Adrenal gland (tissue), 12 donors: ENCODE results near the gene TBC1D10A. TPM values are rescaled to one million over a fixed set of nuclear protein-coding genes. Genes with fewer than 3 reads are reported as not detected.

Experiments
- DNase-seq, 7 donors: peaks; one replicate each; pipeline ENCODE4 v3.0.0-alpha.2; 2019 to 2020
- H3K27ac ChIP-seq, 5 donors: fragments of 200-600 bp; sonication (generic) in 4 of 5; 1 replicate in 3 of 5; 2 replicates in 2 of 5; pipeline versions ENCODE4 v1.5.1 to v1.8.0; 2016 to 2020; ENCODE audit warnings: mild to moderate bottlenecking in 1 of 5
- H3K27me3 ChIP-seq: fragments of 200-600 bp; 2 replicates; pipeline ENCODE4 v1.8.0; 2021
- H3K36me3 ChIP-seq, 2 donors: fragments of 200-600 bp; replicated peaks in 1 of 2; 1 replicate in 1 of 2; 2 replicates in 1 of 2; pipeline versions ENCODE4 v1.5.1 to v1.8.0; 2018 to 2022
- H3K4me1 ChIP-seq, 2 donors: fragments of 200-600 bp; replicated peaks in 1 of 2; 1 replicate in 1 of 2; 2 replicates in 1 of 2; pipeline versions ENCODE4 v1.5.1 to v1.8.0; 2018 to 2021
- H3K4me3 ChIP-seq, 4 donors: fragments of 200-600 bp; sonication (generic) in 3 of 4; one replicate each; pipeline ENCODE4 v1.5.1; 2016 to 2018
- H3K9me3 ChIP-seq, 3 donors: fragments of 200-600 bp; sonication (generic) in 1 of 3; replicated peaks in 1 of 3; 1 replicate in 2 of 3; 2 replicates in 1 of 3; pipeline versions ENCODE4 v1.5.1 to v1.8.0; 2016 to 2021
- POLR2A ChIP-seq, 2 donors: fragments of 450-650 bp; IDR thresholded peaks; one replicate each; pipeline ENCODE4 v1.6.1; 2017; ENCODE audit warnings: antibody characterized with exemption in 2 of 2, mild to moderate bottlenecking in 2 of 2, moderate library complexity in 1 of 2
- WGBS, 4 donors: extraction: QIAGEN DNeasy Blood & Tissue Kit in 2 of 4; methylation state at CpG; one replicate each; pipeline versions ENCODE4 v1.1.5 to v1.1.7; 2013 to 2017; 5-methylcytosine and 5-hydroxymethylcytosine counted together
- intact Hi-C, 2 donors: fragments of 100-400 bp; cut with DNase I; formaldehyde crosslinking; loops; one replicate each; pipeline versions ENCODE4 v1.14.1 to v1.15.0; 2022 to 2023
- polyA plus RNA-seq, 3 donors: library from polyadenylated mRNA; stranded (reverse); fragments of 200-250 nt in 2 of 3; fragments of 350-450 nt in 1 of 3; fragmentation: Illumina TruSeq in 1 of 3; extraction: RNeasy Lipid Tissue Mini Kit (QIAGEN cat#74804) in 1 of 3; gene quantifications; one replicate each; pipeline ENCODE4 v1.2.3, GENCODE V29; 2013 to 2014
- total RNA-seq, 9 donors: library from RNA; depleted of rRNA in 4 of 9; stranded (reverse); fragments of >200 nt in 4 of 9; fragments of 120-200 nt in 1 of 9; fragmentation: NEBNext Ultra II Directional in 1 of 9; extraction: Animal tissue kit (Norgen Biotek cat#: 25700) in 1 of 9; gene quantifications; one replicate each; pipeline versions ENCODE4 v1.1.0 to v1.2.4, GENCODE V29; 2013 to 2023
- TF ChIP-seq, protein P1 (sequence below), 6 experiments: fragments of 450-650 bp in 4 of 6; fragments of 200-600 bp in 2 of 6; sonication (generic) in 1 of 6; IDR thresholded peaks; 1 replicate in 5 of 6; 2 replicates in 1 of 6; pipeline versions ENCODE4 v1.5.1 to v1.8.0; 2016 to 2021; ENCODE audit warnings: antibody characterized with exemption in 6 of 6, mild to moderate bottlenecking in 2 of 6, moderate library complexity in 1 of 6
- donor health status: healthy with polysubstance abuse.
- donor health status: Bipolar disorder and iron deficiency.
- donor health status: DM: yes; HTN: yes; CAD: no.
- donor health status: DM: no; HTN: no; CAD: no.
- donor health status: DM: no; HTN: no; CAD: no.
- donor health status: DM: yes; HTN: yes; CAD: no.

Gene TBC1D10A
- total and polyA plus RNA-seq, 12 donors = 11.7 to 55.0 (median 29.6) TPM

DNA sequence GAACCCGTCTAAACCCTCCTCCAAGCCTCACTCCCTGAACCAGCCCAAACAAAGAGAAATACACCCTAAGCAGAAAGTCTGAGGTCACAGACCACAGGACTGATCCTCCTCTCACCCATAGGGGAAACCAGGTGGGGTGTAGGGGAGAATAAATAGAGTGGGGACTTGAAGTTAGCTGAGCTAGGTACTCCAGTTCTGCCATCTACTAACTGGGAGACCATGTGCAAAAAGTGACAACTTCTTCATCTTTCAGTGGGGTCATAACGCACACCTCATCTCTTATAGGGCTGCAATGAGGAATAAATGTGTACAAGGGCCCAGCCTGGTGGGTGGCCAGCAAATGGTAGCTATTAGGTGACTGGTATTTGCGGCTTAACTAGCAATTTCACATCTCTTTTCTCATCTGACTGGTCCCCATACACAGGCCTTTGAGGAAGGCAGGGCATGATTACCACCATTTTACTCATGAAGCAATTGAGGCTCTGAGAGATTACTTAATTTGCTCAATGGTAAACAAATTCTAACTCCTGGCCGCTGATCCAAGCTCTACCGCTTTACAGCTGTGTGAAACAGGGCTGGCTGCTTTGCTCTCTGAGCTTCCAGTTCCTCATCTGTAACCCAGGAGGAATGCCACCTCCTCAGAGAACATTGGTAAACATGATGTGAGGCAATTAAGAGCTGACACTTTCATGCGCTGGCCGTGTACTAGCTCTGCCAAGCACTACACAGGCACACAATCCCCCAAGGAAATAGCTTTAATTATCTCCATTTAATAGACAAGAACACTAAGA, 16.6 kb downstream of the TBC1D10A start:
- 67 to 75% (median 70%) methylated on average over 7 of the region's 7 CpGs for WGBS, 4 donors

DNA sequence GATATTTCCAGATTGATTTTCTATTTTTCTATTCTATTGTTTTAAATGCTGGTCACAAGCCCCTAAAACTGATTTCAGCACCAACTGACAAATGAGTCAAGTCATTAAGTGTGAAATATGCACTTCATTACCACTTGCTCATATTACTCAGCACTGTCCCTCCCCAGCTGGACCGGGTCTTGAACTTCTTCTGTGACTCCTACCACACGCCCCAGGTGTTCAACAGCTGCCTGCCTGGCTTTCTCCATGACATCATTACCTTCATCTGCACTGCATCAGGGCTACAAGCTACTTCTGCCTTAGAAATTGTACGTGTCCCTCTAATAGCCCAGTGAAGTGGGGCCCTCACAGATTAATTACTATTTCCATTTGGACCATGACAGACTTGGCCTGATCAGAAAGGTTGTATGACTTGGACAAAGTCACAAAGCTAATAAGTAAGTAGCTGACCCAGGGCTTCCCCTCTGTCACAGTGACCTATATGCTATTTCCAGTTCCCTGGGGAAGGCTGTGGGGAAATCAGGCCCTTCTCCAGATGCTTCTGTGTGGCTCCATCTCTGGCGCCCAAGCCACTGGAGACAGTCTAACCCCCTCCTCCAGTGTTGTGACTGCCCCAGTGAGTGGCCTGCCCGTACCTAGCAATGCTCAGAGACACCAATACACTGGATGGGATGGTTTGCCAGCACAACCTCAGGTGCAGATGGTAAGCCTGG, 18.1 kb downstream of the TBC1D10A start:
- 66 to 80% (median 78%) methylated on average over 4 to 5 of the region's 5 CpGs for WGBS, 4 donors
- Histone ChIP-seq H3K27me3 (no peaks in the 10 kb centered on the region), H3K9me3 (no peaks in the 10 kb centered on the region), H3K4me3 (no peak overlapping the region), H3K36me3 (no peaks in the 10 kb centered on the region), H3K27ac (peak overlapping the region in 2 of 5 donors; percentile 77 to 87), H3K4me1 (peaks cover 76 to 93% of the 10 kb centered on the region in 2 donors)
- no peak for TF ChIP-seq POLR2A (IDR thresholded peaks at IDR 0.05)
- TF ChIP-seq, protein P1, sequence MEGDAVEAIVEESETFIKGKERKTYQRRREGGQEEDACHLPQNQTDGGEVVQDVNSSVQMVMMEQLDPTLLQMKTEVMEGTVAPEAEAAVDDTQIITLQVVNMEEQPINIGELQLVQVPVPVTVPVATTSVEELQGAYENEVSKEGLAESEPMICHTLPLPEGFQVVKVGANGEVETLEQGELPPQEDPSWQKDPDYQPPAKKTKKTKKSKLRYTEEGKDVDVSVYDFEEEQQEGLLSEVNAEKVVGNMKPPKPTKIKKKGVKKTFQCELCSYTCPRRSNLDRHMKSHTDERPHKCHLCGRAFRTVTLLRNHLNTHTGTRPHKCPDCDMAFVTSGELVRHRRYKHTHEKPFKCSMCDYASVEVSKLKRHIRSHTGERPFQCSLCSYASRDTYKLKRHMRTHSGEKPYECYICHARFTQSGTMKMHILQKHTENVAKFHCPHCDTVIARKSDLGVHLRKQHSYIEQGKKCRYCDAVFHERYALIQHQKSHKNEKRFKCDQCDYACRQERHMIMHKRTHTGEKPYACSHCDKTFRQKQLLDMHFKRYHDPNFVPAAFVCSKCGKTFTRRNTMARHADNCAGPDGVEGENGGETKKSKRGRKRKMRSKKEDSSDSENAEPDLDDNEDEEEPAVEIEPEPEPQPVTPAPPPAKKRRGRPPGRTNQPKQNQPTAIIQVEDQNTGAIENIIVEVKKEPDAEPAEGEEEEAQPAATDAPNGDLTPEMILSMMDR (IDR thresholded peaks at IDR 0.05) = no peak
- no peak for DNase-seq
- intact Hi-C loops = no loop called here

More for the DNA sequence above, 16.6 kb downstream of the TBC1D10A start:
- TF ChIP-seq, protein P1 (IDR thresholded peaks at IDR 0.05) = no peak
- TF ChIP-seq POLR2A (IDR thresholded peaks at IDR 0.05) = no peak
- peak in 1 of 7 donors; percentile 58 for DNase-seq
- H3K4me1 ChIP-seq = peaks cover 72 to 93% of the 10 kb centered on the region in 2 donors
- no peaks in the 10 kb centered on the region for H3K27me3 ChIP-seq
- intact Hi-C loops = no loop called here
- no peaks in the 10 kb centered on the region for H3K9me3 ChIP-seq
- H3K36me3 ChIP-seq = no peaks in the 10 kb centered on the region
- no peak overlapping the region for H3K4me3 ChIP-seq
- peak overlapping the region in 4 of 5 donors; percentile 14 to 87 (median 63) for H3K27ac ChIP-seq

- no peaks in the 10 kb centered on the region for H3K27me3 ChIP-seq
- H3K9me3 ChIP-seq = no peaks in the 10 kb centered on the region
- H3K27ac ChIP-seq = peak overlapping the region in 1 of 5 donors; percentile 7
- TF ChIP-seq POLR2A (IDR thresholded peaks at IDR 0.05) = no peak
- TF ChIP-seq, protein P1 (IDR thresholded peaks at IDR 0.05) = no peak
- intact Hi-C loops = no loop called here
- H3K36me3 ChIP-seq = no peaks in the 10 kb centered on the region
- H3K4me1 ChIP-seq = peaks cover 76 to 96% of the 10 kb centered on the region in 2 donors
- 79 to 89% (median 83%) methylated on average over 2 of the region's 2 CpGs for WGBS, 4 donors
- no peak overlapping the region for H3K4me3 ChIP-seq
- DNase-seq = no peak
These were observed 18.6 kb downstream of the TBC1D10A start for GRCh38 chr22:30308093-30308492.

- no peak overlapping the region for H3K4me3 ChIP-seq
- H3K4me1 ChIP-seq = peaks cover 66 to 98% of the 10 kb centered on the region in 2 donors
- H3K9me3 ChIP-seq = no peaks in the 10 kb centered on the region
- peak overlapping the region in 2 of 5 donors; percentile 84 to 89 for H3K27ac ChIP-seq
- TF ChIP-seq, protein P1 (IDR thresholded peaks at IDR 0.05) = no peak
- WGBS, 4 donors = 70 to 85% (median 83%) methylated on average over 4 of the region's 4 CpGs
- H3K27me3 ChIP-seq = no peaks in the 10 kb centered on the region
- DNase-seq = no peak
- intact Hi-C loops = no loop called here
- H3K36me3 ChIP-seq = no peaks in the 10 kb centered on the region
These were observed 19.6 kb downstream of the TBC1D10A start for GRCh38 chr22:30307041-30307574.
